HG03108 (cell line): ENCODE measurements around the gene CARNS1.
"Not testable (repeated sequence)": the region's sequence is repeated elsewhere in the genome, so short reads cannot be mapped to it uniquely, and the experiment has no call there.

ENCODE experiments used
- ATAC-seq: cut with Tn5 transposase; IDR thresholded peaks from one replicate; pipeline ENCODE4 v1.9.1; 2021; ENCODE audit warnings: moderate library complexity; ENCODE audit not compliant: unreplicated experiment

Gene CARNS1

DNA sequence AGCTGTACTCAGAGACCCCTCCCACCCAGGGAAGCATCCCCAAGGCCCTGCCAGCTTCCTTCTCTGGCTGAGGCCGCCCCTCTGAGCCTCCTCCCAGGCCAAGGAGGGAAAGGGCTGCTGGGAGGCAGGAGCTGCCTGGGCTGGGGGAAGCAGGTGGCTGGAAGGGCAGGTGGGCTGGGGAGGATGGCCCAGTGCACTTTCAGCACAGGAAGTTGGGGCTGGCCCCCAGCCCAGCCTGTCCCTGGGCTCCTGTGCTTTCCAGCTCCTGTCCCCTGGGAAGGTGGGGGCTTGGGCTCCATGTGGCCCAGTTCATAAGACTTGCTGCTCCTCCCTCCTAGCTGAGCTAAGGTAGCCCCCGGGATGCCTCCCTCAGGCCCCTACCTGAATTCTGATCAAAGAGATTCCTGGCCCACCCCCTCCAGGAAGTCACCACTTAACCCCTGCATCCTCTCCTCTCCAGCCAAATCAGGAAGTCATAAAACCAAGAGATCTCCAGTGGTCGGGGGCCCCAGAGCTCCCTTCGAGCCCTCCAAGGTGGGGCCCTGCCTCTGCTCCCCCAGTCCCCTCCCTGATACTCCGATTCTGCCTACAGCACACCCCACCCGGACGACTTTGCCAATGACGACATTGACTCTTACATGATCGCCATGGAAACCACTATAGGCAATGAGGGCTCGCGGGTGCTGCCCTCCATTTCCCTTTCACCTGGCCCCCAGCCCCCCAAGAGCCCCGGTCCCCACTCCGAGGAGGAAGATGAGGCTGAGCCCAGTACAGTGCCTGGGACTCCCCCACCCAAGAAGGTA is 18.7 kb upstream of the CARNS1 start:
- ATAC-seq = no peak

DNA sequence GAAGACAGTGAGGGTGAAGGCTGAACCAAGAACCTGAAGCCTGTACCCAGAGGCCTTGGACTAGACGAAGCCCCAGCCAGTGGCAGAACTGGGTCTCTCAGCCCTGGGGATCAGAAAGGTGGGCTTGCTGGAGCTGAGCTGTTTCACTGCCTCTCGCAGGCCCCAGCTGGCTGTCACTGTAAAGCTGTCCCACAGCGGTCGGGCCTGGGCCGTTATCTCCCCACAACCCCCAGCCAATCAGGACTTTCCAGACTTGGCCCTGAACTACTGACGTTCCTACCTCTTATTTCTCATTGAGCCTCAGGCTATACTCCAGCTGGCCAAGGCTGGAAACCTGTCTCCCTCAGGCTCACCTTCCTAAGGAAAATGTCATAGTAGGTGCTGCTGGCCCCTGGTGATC is 17.9 kb upstream of the CARNS1 start:
- no peak for ATAC-seq

DNA sequence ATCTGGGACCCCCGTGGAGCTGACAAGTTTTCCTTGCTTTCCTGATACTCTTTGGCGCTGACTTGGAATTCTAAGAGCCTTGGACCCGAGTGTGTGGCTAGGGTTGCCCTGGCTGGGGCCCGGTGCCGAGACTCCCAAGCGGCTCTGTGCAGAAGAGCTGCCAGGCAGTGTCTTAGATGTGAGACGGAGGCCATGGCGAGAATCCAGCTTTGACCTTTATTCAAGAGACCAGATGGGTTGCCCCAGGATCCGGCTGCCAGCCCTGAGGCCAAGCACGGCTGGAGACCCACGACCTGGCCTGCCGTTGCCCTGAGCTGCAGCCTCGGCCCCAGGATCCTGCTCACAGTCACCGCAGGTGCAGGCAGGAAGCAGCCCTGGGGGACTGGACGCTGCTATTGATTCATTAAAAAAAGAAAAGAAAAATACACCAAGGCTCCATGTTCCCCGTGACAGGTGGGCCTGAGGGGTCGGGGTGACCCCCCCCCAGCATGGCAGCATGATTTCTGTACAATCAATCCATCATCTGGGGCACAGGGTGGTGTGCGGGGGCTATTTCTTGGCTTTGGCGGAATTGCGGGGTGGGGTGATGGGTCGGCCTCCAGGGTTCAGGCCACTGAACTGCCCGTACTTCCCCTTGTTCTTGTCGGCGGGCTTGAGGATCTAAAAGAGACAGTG is 17.4 kb upstream of the CARNS1 start:
- no peak for ATAC-seq

DNA sequence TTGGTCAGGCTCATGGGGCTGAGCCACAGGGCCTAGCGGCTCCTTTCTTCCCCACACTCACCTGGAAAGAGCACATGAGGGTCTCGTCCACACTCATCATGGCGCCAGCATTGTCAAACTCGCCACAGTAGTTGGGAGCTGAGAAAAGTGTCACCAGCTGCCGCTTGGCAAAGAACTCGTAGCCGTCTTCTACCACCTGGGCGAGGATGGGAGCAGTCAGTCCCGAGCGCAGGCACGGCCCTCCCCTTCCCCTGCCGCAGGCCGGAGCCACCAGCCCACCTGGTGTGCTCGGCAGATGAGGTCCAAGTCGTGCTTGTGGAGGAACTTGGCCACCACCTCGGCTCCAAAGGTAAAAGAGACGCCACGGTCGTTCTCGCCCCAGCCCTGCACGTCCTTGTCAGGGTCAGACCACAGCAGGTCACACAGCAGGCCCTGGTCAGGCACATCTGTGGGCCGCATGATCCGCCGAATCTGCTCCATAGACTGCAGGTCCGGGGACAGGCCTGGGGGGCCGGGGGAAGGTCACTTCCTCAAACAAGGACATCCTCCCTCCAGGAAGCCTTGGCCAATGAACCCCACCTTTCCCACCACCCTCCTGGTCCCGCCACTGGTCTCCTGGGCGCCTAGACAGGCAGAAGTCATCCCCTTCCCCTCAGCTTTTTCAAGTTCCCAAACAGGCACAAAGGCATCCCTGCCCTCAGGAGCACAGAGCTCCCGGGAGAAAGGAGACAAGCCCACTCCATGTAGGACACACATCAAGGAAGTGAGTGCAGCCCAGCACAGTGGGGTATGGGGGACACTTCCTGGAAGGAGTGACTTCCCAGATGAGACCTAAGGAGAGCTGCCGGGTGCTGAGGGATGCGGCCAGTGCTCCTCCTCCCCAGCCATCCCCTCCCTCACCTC is 16.6 kb upstream of the CARNS1 start:
- ATAC-seq = no peak

DNA sequence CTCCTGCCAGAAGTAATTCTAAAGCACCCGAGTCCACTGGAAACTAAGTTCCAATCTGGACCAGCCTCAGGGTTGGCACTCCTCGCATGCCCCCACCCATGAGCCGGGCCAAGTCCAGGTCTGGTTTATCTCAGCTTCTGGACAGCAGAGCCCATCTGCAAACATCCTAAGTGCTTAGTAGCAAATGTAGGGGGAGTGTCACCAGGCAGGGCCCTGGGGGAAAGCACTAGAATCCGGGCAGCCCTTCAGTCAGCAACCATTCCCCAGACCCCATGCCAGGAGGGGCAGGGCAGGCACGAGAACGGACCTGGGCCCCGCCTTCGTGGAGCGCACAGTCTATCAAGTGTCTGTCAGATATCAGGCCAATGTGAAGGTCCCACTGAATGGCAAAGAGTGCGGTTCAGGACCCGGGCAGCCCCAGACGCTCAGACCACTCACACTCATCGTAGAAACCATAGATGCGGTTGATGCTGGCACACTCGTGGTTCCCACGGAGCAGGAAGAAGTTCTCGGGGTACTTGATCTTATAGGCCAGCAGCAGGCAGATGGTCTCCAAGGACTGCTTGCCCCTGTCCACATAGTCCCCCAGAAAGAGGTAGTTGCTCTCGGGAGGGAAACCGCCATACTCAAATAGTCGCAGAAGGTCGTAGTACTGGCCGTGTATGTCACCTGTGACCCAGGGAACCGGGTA is 15.1 kb upstream of the CARNS1 start:
- no peak for ATAC-seq

DNA sequence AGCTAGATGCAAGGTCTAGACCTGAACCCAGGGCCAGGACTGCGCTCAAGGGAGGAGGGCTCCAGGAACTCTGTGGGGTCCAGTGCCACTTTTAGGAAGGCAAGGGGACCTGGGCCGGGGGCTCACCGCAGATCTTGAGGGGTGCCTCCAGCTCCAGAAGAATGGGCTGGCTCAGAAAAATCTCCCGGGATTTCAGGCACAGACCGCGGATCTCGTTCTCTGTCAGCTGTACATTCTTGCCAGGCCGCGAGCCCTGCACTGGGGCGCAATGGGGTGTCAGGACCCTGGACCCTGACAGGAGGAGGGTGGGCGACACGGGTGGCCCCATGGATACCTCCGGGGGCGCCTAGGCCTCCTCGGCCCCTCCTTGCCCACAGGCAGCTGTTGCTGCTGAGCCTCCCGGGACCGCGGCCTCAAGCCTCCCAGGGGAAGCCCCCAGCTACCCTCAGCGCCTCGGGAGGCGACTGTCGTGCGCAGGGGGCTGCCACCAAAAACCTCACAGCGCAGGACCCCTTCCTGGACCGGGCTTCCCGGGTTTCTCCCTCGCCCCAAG is 14.5 kb upstream of the CARNS1 start:
- ATAC-seq = peak; percentile 1

DNA sequence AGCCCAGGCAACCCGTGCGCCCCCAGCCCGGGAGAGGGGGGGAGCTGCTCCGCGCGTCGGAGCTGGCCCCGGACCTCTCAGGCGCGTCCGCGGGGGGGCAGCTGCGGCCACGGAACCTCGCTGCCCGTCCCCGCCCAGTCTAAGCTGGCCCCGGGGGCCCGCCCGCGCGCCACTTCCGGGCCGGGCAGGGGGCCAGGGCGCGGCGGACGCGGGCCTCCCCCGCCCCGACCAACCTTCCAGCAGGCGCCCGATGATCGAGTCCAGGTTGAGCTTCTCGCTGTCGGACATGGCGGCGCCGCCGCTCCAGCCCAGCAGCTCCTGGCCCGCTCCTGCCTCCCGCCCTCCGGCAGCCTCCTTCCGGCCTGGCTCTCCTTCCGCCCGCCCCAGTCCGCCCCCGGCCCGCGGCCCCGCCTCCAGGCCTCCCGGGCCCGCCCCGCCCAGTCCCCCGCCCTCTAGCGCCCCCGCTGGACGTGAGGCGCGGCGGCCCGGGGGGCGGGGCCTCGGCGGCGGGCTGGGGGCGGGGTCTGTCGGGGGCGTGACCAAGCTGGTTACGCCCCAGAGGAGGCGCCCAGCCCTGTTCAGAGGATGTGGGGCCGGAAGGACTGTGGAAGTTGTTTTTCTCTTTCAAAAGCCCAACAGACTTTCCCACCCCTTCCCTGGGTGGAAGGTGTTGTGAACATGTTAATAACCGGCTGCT is 13.8 kb upstream of the CARNS1 start, which contains the start of gene PPP1CA:
TSS of gene PPP1CA (minus strand) at position 364 of the 697 bp plus-strand sequence. CDS start at position 288, 76 bp downstream.
- ATAC-seq = peak; percentile 56

DNA sequence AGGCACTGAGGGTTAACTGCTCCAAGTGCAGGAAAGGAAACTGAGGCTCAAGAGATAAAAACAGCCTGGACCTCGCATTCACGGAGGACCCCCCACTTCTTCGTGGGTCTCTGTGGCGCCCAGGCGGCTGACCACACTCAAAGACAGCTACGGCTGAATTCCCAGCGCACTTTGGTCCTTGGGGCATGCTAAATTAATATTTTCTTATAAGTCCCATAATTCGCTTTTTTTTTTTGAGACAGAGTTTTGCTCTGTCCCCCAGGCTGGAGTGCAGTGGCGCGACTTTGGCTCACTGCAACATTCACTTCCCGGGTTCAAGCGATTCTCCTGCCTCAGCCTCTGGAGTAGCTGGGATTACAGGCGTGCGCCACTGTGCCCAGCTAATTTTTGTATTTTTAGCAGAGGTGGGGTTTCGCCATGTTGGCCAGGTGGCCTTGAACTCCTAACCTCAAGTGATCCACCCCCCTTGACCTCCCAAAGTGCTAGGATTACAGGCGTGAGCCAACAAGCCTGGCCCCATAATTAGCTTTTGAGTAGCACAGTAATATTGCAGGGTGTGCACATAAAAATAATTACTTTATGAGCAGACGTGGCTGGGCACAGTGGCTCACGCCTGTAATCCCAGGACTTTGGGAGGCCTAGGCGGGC is 13.2 kb upstream of the CARNS1 start:
- ATAC-seq = not testable (repeated sequence)

DNA sequence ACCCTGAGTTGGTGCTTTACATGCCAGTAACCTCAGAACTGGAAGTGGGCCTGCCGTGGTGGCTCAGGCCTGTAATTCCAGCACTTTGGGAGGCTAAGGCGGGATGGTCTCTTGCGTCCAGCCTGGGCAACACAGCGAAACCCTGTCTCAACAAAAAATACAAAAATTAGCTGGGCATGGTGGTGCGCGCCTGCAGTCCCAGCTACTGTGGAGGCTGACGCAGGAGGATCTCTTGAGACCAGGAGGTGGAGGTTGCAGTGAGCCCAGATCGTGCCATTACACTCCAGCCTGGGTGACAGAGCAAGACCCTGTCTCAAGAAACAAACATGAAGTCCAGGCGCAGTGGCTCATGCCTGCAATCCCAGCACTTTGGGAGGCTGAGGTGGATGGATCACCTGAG is 12.4 kb upstream of the CARNS1 start:
- not testable (repeated sequence) for ATAC-seq

DNA sequence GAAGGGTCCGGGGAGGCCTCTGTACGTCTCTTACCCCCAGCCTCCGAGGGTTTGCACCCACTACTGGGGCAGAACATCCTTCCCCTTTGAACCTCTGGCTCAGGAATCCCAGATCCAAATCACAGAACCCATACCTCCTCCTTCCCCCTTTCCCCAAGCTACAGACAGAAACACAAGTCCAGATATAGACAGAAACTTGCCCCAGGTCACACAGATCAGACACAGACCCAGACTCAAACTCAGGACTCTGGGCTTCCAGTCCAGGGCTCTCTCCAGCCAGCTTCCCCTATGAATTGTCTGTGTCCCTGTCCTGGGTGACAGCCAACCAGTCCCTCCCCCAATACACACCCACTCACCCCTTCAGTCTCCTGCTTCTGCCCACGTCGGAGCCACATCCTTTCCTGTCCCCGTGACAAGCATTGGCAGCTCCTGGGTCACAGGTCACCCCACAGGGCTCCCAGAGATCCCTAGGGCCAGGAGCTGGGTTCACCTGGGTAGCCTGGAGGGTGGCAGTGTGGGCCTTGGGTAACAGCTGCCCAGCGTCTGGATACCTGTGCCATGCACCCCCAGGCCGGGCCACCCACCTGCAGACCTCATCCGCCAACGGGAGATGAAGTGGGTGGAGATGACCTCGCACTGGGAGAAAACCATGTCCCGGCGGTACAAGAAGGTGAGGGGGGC is 10.8 kb upstream of the CARNS1 start:
- no peak for ATAC-seq

DNA sequence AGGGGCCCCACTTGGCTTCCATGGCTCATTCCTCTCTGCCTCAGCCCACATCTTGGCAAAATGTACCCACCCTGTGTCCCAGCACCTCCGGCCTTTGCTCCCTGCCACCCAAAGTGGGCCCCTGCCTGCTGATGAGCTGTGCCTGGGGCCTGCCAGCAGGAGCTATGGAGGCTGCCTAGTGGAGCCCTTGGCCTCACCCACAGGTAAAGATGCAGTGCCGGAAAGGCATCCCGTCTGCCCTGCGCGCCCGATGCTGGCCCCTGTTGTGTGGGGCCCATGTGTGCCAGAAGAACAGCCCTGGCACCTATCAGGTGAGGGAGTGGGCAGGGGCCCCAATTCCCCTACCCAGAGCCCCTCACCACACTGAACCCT is 10.3 kb upstream of the CARNS1 start:
- no peak for ATAC-seq

DNA sequence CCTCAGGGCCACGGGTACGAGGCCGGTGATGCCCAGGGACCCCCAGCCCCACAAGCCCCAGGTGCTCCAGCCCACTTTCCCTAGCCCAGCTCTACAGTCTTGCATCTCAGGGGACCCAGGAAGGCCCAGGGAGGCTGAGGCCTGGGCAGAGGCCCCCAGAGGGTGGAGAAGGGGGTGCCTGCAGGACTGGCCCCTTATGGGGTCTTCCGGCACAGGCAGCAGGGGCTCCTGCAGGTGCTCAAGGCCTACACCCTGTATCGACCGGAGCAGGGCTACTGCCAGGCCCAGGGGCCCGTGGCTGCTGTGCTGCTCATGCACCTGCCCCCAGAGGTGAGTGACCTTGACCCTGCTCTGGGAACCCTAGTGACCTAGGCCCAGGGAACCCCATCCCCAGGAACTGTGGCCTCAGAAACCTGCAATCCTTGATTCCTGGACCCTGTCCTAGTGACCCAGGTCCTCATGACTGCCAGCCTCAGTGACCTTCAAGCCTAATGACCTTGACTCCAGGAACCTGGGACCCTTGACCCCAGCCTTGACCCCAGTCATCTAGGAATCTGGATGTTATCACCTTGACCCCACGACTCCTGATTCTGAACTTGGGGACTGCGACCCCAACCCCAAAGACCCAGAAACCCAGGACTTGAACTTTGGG is 9.7 kb upstream of the CARNS1 start:
- ATAC-seq = no peak

DNA sequence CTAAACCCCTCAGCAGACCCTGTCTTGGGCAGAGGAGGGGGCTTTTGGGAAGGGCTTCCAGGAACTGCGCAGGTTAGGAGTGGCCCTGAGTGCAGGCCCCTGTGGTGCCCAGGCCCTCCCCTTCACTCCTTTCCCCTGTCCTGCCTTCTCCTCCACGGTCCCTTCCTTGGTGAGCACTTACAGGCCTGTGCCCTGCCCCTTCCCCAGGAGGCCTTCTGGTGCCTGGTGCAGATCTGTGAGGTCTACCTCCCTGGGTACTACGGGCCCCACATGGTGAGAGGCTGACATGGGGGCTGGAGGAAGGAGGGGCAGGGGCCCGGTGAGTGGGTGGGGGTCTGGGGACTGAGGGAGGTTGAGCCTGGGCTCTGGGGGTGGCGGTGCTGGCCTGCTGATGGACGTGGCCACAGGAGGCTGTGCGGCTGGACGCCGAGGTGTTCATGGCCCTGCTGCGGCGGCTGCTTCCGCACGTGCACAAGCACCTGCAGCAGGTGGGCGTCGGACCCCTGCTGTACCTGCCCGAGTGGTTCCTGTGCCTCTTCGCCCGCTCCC is 9.0 kb upstream of the CARNS1 start:
- ATAC-seq = no peak

DNA sequence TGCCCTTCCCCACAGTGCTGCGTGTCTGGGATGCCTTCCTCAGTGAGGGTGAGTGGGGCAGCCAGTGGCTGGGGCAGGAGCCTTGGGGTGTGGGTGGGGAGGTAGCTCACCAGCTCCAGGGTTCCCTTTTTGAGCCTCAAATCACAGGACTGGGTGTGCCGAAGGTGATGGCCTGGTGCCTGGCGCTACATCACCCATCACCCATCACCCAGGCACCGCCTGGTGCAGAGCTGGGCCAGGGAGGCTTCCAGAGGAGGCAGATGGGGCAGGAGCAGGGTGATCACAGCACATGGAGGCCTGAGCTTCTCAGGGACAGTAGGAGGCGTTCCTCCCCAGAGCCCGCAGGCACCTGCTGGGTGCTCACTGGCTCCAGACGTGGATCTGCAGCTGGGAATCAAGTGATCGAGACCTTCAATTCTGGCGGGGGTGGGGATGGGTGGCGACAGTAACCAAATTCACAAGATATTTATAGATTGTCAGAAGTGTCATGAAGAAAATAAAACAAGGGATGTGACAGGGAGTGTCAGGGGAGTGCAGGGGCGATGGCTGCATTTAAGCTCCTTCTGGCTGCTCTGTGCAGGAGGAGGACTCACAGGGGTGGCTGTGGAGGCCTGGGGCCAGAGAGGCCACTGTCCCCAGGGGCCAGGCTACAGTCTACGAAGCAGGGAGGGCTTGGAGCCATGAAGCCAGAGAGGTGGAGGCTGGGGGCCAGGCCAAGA is 8.3 kb upstream of the CARNS1 start:
- no peak for ATAC-seq

DNA sequence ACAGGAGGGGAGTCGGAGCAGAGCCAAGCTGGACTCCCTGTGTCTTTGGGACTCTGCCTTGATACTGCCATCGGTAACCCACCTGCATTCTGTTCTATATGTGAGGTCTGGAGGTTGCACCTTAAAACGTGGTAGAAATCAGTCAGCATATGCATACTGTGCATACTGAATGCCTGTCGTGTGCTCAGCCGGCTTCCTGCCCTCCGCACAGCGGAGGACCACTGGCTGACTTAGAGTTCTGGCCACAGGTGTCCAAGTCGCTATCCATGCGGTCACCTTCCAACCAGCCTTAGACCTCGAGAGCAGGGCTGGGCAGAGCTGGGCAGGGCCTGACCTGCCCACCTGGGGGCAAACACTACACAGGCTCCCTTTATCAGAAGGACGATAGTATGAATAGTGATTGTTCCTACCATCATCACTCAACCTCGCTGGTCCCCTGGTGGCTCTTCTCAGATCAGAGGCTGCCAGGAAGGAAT is 7.8 kb upstream of the CARNS1 start:
- ATAC-seq = no peak

DNA sequence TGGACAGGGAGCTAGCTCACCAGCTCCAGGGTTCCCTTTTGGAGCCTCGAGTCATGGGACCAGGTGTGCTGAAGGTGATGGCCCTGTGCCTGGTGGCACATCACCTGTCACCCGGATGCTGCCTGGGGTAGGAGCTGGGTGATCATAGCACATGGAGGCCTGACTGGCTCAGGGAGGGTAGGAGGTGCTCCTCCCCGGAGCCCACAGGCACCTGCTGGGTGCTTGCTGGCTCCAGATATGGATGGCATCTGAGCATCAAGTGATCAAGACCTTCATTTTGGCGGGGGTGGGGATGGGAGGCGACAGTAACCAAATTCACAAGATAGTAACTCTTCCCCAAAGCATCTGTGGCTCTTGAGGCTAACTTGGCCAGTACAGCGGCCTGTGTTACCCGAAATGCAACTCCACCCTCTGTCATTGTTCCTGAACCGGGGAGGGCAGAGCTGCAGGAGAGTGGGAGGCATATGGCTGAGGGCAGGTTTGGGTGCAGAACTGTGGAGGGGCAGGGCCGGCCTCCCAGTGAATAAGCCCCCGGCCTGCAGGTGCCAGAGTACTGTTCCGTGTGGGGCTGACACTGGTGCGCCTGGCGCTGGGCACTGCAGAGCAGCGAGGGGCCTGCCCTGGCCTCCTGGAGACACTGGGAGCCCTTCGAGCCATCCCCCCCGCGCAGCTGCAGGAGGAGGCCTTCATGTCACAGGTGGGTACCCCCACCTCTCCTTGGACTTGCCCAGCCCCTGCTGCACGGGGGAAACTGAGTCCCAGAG is 6.9 kb upstream of the CARNS1 start:
- ATAC-seq = no peak

DNA sequence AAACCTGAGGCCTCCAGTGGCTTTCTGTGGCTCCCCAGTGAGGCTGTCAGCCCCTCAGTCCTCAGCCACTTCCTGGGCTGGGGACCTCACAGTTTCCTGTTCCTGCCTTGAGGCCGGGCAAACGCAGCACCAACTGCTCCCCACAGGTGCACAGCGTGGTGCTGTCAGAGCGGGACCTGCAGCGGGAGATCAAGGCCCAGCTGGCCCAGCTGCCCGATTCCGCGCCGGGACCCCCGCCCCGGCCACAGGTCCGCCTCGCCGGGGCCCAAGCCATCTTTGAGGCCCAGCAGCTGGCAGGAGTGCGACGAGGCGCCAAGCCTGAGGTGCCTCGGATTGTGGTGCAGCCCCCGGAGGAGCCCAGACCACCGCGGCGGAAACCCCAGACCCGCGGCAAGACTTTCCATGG is 6.2 kb upstream of the CARNS1 start:
- ATAC-seq = peak; percentile 46
